Activated CD8-positive, alpha-beta memory T cell treated with anti-CD3 and anti-CD28 coated beads, Interleukin-2, amount 50 U/mL, for 1 hour (primary cell): Measurements from ENCODE around the gene SNORC.

ENCODE experiments used
- DNase-seq: peaks from one replicate; pipeline ENCODE4 v3.0.0-alpha.2; 2020; ENCODE audit errors: extremely low read depth

SNORC gene

GRCh38 chr2:232869138-232870017, 686 bp upstream of the SNORC start:
- DNase-seq = no peak

- DNase-seq = no peak
Measured at GRCh38 chr2:232870766-232871371, 805 bp downstream of the SNORC start.

GRCh38 chr2:232871418-232871834, 1.4 kb downstream of the SNORC start:
- no peak for DNase-seq

GRCh38 chr2:232871835-232872736, 2.0 kb downstream of the SNORC start:
- DNase-seq = no peak

- no peak for DNase-seq
Measured at GRCh38 chr2:232872826-232873225, 2.8 kb downstream of the SNORC start.

- no peak for DNase-seq
Measured at GRCh38 chr2:232873292-232873908, 3.3 kb downstream of the SNORC start.

GRCh38 chr2:232873909-232874641, 4.0 kb downstream of the SNORC start:
- DNase-seq = no peak

GRCh38 chr2:232874677-232875223, 4.7 kb downstream of the SNORC start:
- DNase-seq = no peak

GRCh38 chr2:232875256-232876121, 5.4 kb downstream of the SNORC start:
- no peak for DNase-seq

GRCh38 chr2:232876161-232876977, 6.3 kb downstream of the SNORC start:
- DNase-seq = no peak

- DNase-seq = no peak
Measured at GRCh38 chr2:232876978-232877441, 6.9 kb downstream of the SNORC start.

GRCh38 chr2:232877940-232878511, 8.0 kb downstream of the SNORC start:
- no peak for DNase-seq

- no peak for DNase-seq
Measured at GRCh38 chr2:232878855-232879617, 9.0 kb downstream of the SNORC start.

GRCh38 chr2:232879618-232880494, 9.8 kb downstream of the SNORC start:
- DNase-seq = no peak

GRCh38 chr2:232880764-232881351, 10.8 kb downstream of the SNORC start:
- DNase-seq = no peak

- no peak for DNase-seq
Measured at GRCh38 chr2:232882085-232882484, 12.0 kb downstream of the SNORC start.
